GM21528 (cell line): ENCODE measurements around the gene PLB1.

Experiments
- ATAC-seq: cut with Tn5 transposase; IDR thresholded peaks from one replicate; pipeline ENCODE4 v1.9.1; 2021; ENCODE audit warnings: mild to moderate bottlenecking, moderate library complexity; ENCODE audit not compliant: unreplicated experiment, low FRiP score

Gene PLB1

DNA sequence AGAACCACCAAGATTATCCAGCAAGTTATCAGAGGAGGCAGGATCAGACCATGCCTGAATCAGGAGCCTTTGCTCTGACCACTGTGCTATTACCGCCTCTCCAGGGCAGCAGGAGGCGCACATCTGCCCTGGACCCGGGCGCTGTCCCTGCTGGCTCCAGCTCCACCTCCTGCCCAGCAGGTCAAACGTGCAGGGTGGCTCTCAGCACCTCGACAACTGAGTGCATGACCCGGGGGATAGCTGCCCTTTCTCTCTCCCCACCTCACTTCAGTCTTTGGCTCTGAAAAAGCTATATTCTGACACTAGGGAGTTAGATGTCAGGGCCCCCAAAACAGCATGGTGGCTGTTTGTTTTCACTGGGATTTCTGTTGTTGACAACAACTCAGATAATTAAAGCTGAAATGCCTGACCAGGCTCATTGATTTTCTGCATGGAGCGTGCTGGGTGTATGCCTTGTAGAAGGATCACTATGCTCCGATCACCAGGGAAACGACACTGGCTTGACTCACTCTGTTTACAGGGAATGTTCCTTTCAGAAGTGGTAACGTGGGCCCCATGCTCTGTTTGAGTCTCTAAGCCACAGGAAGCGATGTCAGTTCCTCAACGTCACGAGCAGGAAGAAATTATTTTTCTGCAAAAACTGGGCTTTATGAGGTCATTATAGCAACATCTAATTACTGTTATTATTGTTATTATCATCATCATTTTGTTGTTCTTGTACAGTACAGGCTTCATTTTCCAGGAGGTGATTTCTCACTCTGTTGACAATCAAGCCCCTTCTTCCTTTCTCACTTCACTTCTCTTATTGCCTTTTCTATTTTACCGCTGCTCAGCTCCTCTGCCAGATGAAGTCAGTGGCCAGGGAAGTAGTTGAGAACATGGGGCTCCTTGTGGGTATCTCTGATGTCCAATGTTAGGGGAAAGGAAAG lies 125.6 kb downstream of the PLB1 start:
- ATAC-seq = no peak

DNA sequence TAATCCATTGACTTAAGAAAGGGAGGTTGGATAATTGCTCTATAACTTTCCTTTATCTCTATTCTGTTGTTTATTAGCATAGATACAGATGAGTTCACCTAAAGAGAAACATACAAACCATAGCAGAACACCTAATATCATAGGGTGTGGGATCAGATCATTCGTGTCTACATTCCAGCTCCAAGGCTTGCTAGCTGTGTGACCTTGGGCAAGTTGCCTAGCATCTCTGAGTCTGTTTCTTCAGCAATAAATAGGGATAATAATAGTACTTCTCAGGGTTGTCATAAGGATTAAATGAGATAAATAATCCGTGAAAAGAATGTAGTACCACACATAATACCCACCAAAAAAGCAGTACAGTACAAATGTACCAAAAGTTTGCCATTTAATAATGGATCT lies 126.2 kb downstream of the PLB1 start:
- ATAC-seq = no peak

DNA sequence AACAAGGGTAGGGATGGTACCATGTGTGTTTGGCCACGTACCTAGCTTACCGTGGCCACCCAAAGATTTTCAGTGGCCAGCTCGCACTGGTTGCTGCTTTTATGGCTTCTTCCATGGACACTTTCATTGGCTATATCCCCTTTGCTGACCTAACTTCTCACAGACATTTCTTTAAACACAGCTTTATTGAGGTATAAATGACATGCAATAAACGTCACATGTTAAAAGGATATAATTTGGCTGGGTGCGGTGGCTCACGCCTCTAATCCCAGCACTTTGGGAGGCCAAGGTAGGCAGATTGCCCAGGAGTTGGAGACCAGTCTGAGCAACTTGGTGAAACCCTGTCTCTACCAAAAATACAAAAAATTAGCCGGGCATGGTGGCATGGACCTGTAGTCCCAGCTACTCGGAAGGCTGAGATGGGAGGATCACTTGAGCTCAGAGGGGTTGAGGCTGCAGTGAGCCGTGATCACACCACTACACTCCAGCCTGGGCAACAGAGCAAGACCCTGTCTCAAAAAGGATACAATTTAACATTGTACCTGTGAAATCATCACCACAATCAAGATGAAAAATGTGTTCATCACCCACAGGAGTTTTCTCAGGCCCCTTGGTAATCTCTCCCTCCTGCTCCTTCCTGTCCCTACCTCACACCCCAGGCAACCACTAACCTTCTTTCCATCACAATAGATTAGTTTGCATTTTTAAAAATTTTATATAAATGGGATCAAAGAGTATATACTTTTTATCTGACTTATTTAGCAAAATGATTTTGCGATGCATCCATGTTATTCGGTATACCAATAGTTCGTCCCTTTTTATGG lies 127.9 kb downstream of the PLB1 start:
- no peak for ATAC-seq

DNA sequence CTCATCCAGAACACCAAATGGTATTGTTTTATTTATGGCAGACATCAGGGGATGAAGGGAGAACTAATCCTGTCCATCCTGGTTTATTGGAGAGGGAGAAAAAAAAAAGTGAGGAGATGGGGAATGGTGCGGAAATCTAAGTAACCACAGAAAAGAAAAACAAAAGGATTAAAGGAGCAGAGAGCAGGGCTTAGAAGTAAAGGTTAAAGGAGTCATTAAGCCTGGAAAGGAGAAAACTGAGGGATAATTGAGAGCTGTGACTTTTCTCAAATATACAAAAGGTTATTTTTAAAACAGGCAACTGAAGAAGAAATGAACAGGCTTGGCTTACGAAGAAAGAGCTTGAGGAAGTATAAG lies 128.6 kb downstream of the PLB1 start:
- no peak for ATAC-seq

DNA sequence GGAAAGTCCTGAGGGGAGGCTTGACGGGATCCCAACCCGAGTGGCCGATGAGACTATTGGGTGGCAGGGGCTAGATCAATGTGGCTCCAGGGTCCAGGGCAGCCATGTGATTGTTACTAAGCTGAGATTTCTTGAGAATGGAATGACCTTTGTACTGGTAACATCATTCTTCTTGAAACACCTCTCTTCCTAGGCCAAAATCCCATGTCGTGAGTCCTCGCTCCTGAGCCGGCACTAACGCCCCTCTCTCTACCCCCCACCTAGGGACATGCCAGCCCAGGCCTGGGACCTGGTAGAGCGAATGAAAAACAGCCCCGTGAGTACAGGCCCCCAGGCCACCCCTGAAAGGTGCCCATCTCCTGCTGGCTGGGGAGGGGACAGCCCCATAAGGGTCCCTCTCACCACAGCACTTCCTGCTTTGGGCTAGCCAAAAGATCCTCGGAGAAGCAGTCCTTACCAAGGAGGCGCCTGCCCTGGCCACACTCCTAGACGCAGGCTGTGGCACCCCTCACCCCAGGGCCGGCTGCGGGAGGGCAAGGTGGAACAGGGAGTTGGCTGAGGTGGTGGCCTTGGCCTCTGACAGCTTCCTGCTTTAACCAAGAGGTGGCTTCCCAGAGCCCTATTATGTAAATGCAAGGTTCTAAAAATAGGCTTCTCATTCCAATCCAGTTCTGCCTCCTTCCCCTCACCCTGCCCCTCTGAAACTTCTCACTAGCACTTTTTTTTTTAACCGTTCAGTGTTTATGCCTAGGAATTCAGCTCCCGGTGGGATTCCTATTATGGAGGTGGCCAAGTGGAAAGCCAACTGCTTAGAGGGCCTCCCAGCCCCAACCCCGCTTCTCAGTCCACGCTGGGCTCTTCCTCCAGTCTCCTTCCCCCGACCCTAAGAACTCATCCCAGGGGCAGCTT lies 129.2 kb downstream of the PLB1 start:
- ATAC-seq = no peak

DNA sequence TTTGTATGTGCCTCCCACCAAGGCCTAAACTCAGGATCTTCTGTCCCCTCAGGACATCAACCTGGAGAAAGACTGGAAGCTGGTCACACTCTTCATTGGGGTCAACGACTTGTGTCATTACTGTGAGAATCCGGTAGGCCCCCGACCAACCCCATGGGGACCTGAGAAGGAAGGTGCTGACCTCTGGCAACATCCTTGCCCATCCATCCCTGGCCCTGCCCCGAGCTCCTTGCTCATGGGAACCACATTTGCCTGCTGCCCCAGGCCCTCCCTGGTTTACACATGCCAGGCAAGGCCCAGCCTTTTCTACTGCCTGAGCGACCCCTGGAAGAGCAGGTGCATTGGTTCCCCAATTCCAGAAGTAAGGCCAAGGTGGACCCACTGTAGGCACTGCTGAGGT lies 130.5 kb downstream of the PLB1 start:
- no peak for ATAC-seq

DNA sequence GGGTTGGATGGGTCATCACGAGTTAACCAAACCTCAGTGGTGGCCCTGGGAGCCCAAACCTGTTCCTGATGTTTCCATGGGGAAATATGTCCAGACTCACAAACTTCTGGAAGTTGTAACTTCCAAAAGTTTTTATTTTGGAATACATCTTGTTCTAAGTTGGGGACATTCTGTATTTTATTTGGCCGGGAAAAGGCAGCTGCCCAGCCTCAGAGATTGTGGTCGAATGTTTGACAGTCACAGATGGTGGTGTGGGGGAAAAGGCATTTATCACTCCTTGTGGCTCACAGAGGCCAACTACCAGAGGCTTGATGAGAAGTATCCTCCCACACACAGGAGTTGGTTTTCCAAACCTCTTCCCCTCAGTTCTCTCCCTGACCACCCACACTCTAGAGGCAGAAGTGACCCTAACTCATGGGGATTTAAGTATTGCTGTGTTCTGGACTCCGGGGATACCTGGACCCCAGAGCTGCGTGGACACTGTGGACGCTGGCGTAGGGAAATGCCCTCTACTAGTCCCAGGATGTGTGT lies 131.1 kb downstream of the PLB1 start:
- no peak for ATAC-seq

DNA sequence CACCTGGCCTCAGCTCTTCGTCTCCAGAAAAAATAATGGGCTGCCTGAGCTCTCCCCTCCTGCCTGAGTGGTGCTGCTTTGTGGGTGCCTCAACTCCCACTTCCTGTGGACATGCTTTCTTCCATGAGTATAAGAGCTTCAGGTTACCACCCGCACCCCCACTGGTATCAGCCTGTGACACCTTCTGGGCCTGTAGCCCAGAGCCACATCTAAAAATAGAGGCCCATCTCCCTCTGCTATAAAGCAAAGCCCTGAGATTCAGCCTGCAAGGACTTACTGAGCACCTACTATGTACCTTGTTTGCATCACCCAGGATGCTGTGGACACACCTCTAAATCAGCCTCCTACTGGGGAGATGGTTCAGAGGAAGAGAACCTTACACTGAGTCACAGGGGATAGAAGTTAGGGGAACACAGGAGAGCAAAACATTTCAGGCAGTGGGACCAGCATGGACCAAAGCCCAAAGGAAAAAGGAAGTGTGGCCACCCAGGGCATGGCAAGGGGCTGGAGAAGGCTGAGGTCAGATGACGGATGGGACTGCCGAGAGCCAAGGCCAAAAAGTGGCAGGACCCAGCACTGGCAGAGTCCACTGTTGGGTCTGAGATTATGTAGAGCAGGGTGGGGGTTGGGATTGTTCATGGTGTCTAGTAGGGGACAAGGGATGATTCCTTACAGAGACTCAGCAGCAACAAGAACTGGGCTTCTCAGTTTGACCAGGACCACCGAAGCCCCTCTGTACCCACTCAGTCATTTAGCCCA lies 132.0 kb downstream of the PLB1 start:
- no peak for ATAC-seq

DNA sequence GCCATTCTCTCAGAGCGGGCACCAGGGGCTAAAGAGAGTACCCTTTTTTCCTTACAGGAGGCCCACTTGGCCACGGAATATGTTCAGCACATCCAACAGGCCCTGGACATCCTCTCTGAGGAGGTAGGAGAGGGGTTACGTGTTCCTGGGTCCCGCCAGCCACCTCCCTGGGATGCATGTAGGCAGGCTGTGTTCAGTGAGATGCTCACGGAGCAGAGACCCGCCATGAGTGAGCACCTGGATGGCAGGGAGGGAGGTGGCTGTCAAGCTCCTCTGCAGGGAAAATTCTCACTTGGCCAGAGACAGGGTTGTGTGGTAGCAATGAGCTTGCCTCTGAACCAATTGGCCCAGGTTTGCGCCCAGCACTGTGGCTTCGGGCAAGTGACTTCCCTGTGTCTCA lies 132.6 kb downstream of the PLB1 start:
- ATAC-seq = no peak

DNA sequence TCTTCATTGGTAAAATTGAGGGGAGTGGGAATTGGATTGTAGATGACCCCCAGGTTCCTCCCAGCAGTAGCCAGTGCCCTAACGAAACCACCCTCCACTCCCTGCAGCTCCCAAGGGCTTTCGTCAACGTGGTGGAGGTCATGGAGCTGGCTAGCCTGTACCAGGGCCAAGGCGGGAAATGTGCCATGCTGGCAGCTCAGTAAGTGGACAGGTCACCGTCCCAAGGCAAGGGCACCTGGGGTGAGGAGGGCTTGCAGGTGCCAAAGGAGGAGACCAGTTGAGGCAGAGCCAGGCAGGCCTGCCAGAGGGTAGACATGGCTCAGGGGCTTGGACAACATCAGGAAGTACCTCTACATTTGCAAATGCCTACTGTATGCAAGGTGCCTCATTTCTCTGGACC lies 133.1 kb downstream of the PLB1 start:
- ATAC-seq = no peak

DNA sequence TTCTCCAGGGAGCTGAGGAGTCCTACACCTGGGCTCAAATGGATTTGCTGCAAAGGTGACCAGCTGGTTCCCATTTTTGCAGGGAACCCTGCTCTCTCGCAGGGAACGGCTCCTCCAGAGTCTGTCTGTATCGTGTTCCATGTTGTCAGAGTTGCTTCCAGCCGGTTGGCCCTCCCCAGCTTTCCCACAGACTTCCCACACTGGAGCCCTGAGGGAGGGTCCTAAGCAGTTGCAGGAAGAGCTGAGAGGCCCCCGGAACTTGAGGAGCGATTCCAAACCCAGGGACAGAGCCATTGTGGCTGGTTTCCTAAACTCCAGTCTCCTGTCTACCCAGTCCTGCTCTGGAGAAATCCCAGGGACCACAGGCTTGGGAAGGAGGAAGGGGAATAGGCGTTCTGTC lies 134.1 kb downstream of the PLB1 start:
- ATAC-seq = no peak

DNA sequence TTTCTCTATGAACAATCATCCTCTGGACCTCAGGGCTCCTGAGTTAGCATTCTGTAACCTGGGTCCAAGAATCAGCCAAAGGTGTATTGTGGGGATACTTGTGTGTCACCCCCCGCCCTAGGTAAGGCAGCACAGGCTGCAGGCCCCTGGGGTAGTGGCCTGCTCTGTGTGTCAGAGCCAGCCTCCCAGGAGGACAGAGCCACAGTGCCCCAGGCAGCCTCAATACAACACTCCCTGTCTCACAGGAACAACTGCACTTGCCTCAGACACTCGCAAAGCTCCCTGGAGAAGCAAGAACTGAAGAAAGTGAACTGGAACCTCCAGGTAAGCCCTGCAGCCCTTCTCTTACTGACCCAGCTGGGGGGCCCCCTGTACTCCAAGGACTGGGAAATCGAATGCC lies 134.5 kb downstream of the PLB1 start:
- ATAC-seq = no peak

DNA sequence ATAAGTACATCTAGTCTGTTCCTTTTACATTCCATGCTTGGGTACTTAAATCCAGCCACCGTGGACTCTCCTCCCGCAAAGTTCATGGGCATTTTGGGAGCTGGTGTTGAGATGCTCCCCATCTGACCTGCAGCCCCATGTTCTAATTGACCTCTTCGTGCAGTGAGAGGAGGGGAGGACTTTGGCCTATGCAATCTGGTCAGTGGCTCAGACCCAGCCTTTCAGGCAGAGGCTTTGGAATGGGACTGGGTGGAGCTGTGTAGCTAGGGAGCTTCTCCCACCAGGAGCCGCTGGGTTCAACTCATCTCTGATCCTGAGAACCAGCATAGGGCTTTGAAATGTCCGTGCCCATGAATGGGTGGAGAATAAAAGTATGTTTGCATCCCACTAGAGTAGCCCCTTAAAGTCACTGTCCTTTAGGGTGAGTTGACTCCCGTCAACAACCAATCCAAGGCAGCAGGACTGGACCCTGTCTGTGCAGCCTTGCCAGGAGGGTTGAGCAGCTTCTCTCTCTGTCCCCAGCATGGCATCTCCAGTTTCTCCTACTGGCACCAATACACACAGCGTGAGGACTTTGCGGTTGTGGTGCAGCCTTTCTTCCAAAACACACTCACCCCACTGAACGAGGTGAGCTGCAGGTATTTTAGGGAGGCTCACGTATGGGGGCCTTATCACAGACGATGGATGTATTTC lies 135.8 kb downstream of the PLB1 start:
- ATAC-seq = no peak

DNA sequence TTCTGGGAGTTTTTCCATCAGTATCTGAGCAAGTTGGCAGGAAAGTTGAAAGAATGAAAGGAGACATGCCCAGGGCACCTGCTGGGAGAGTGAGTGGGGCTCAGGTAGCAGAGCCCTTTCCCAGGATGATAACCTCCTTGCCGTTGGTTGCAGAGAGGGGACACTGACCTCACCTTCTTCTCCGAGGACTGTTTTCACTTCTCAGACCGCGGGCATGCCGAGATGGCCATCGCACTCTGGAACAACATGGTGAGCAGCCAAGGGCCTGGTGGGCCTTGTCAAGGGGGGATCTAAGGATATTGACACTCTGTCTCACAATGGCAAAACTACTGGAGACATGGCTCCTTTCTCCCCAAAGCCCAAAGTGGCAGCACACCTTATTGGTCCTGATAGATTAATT lies 136.9 kb downstream of the PLB1 start:
- no peak for ATAC-seq

DNA sequence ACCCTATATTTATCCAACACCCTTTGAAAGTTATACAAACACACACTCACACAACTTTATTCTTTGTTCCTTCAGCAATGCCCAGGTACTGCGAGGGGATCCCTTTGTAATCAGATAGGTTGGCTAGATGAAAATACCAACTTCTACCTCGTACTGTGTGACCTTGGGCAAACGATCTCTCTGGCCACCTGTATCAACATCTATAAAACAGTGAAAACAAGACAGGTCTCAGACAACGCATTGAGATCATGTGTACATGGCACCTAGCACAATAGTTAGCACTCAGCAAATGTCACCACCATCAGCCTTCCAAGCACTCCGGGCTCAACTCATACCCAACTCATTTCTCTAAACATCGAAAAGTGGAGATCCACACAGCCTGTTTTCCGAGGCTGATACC lies 137.3 kb downstream of the PLB1 start:
- no peak for ATAC-seq

DNA sequence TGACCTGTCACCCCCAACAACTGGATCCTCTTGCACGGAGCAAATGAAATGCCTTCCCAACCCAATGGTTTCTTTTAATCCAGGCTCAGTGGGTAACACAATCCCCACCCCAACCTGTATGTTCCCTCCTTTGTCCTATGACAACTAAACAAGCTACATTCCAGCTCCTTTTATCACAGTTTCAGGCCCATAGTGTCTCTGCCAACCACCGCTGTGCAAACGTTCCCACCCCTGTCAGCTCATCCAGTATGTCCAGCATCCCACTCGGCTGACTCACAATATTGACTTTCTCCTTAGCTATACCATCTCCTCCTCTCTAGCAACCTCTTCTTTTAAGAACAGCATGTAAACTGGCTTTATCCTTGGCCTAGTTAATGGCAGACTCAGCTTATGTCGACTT lies 137.9 kb downstream of the PLB1 start:
- ATAC-seq = no peak

DNA sequence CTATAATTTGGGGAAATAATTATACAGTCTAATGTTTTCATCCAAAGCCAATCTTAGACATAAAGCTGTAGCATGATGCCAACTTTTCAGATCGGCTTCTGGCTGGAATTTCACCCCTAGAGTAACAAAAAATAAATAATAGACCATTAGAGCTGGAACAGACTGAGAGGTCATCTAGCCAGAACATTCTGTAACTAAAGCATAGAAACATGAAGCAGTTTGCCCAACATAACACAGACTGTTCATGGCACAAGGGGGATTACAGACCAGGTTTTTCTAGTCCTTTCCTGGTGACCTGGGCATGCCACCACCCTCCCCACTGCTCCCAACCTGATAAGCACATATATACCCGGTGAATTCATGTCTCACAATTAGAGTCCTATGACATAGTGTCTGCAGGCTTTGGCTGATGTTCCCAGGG lies 139.3 kb downstream of the PLB1 start:
- ATAC-seq = no peak

DNA sequence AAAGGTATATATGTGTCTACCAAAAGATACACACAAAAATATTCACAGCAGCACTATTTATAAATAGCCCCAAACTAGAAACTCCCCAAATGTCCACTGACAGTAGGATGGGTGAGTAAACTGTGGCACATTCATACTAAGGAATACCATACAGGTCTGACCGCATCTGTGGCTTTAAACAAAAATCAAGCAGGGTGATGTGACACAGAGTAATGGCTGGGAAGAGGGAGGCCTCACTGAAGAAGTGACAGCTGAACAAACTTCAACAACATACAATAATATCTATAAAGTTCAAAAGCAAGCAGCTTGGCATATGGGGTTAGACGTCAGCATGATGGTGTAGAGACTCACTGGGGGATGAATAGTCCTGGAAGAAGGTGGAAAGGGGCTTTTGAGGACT lies 140.6 kb downstream of the PLB1 start:
- ATAC-seq = no peak
